Testis (tissue), 3 donors: ENCODE results near the gene KRTAP5-11. TPM values are rescaled to one million over a fixed set of nuclear protein-coding genes. Genes with fewer than 3 reads are reported as not detected.
"Not testable (repeated sequence)": the region's sequence is repeated elsewhere in the genome, so short reads cannot be mapped to it uniquely, and the experiment has no call there.

Experiments used
- DNase-seq: peaks from one replicate; pipeline ENCODE4 v3.0.0-alpha.2; 2019
- H3K27ac ChIP-seq, 2 donors: fragments of 200-600 bp; sonication (generic); one replicate each; pipeline ENCODE4 v1.5.1; 2019
- H3K27me3 ChIP-seq: fragments of 200-600 bp; sonication (generic); one replicate; pipeline ENCODE4 v1.5.1; 2019
- H3K36me3 ChIP-seq: fragments of 200-600 bp; sonication (generic); one replicate; pipeline ENCODE4 v1.5.1; 2017; ENCODE audit warnings: low read depth; ENCODE audit errors: missing control alignments
- H3K4me1 ChIP-seq: fragments of 200-600 bp; sonication (generic); one replicate; pipeline ENCODE4 v1.5.1; 2019
- H3K4me3 ChIP-seq, 2 donors: fragments of 200-600 bp; sonication (generic); one replicate each; pipeline ENCODE4 v1.5.1; 2017 to 2019
- H3K9me3 ChIP-seq: fragments of 200-600 bp; sonication (generic); one replicate; pipeline ENCODE4 v1.5.1; 2017
- WGBS, 2 donors: methylation state at CpG; one replicate each; pipeline ENCODE4 v1.1.5; 2018; 5-methylcytosine and 5-hydroxymethylcytosine counted together
- intact Hi-C: fragments of 100-400 bp; cut with DNase I; formaldehyde crosslinking; loops from one replicate; pipeline ENCODE4 v1.15.1; 2023; ENCODE audit warnings: low total_unique reads
- polyA plus RNA-seq: library from polyadenylated mRNA; stranded (reverse); fragments of 350-450 nt; fragmentation: Illumina TruSeq; extraction: RNeasy Lipid Tissue Mini Kit (QIAGEN cat#74804); gene quantifications from one replicate; pipeline ENCODE4 v1.2.3, GENCODE V29; 2014; ENCODE audit warnings: low read depth, low replicate concordance; ENCODE audit not compliant: insufficient read depth
- total RNA-seq, 2 donors: library from RNA; depleted of rRNA; stranded (reverse); fragments of >200 nt; gene quantifications; one replicate each; pipeline ENCODE4 v1.2.3, GENCODE V29; 2016

Gene KRTAP5-11
- total and polyA plus RNA-seq, 3 donors from 2014 or later: not detected

DNA sequence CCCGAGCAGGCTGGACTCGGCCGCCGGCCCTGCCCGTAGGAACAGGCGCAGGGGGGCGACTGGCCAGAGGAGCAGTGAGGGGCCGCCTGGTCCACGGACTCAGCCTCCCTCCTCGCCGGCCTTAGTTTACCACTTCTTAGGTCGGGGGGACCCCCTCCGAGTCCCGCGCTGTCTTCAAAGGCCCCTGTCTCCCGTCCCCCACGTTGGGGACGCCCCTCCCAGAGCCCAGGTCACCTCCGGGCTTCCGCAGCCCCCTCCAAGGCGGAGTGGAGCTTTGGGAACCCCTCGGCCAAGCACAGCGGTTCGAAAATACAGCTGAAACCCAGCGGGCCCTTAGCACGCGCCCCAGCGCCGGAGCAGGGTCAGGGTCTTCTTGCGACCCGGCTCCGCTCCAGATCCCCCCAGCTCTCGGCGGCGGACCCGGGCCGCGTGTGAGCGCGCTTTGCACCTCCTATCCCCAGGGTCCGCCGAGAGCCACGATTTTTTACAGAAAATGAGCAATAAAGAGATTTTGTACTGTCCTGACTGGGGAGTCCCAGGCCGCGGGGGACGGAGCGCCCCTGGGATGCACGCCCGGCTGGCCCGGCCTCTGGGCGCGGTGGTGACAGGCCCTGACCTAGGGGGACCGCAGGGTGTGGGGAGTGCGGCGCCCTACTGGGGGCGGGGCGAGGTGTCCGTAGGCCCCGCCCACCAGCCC is 25.0 kb upstream of the KRTAP5-11 start:
- 2% methylated on average over 56 of the region's 59 CpGs; no CpG with 5 or more reads in 1 of the 2 donors for WGBS, 2 donors

GRCh38 chr11:71606853-71607519 is 24.3 kb upstream of the KRTAP5-11 start:
- H3K4me1 ChIP-seq, H3K9me3 ChIP-seq, H3K36me3 ChIP-seq, H3K27ac ChIP-seq, DNase-seq, intact Hi-C loops, H3K27me3 ChIP-seq: not testable (repeated sequence)
- WGBS, 2 donors: 11 to 20% methylated on average over 7 to 37 of the region's 48 CpGs
- peak overlapping the region in 1 of 2 donors; percentile 13 for H3K4me3 ChIP-seq

More for the DNA sequence above, 25.0 kb upstream of the KRTAP5-11 start:
- H3K27ac ChIP-seq, H3K4me1 ChIP-seq, intact Hi-C loops, H3K9me3 ChIP-seq, H3K27me3 ChIP-seq, H3K36me3 ChIP-seq, DNase-seq: not testable (repeated sequence)
- H3K4me3 ChIP-seq: peak overlapping the region in 1 of 2 donors; percentile 13

GRCh38 chr11:71604798-71605488 is 22.3 kb upstream of the KRTAP5-11 start:
- 0 to 21% methylated on average over 1 to 14 of the region's 17 CpGs for WGBS, 2 donors
- H3K4me3 ChIP-seq, H3K27ac ChIP-seq, intact Hi-C loops, H3K36me3 ChIP-seq, H3K9me3 ChIP-seq, H3K4me1 ChIP-seq, H3K27me3 ChIP-seq: not testable (repeated sequence)
- peak; percentile 36 for DNase-seq

DNA sequence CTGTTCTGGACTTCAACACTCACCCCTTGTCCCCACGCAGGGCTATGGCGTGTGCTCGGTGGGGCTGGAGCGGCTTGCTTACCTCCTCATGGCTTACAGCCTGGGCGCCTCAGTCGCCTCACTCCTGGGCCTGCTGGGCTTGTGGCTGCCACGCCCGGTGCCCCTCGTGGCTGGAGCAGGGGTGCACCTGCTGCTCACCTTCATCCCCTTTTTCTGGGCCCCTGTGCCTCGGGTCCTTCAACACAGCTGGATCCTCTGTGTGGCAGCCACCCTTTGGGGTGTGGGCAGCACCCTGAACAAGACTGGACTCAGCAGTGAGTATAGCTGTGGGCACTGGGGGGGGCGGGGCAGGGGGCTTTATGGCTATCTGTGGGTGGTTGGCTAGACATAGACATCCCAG is 20.5 kb upstream of the KRTAP5-11 start:
- H3K36me3 ChIP-seq, H3K9me3 ChIP-seq, H3K27ac ChIP-seq, H3K4me3 ChIP-seq, H3K4me1 ChIP-seq, DNase-seq, H3K27me3 ChIP-seq, intact Hi-C loops: not testable (repeated sequence)
- 51 to 54% methylated on average over 4 to 11 of the region's 11 CpGs for WGBS, 2 donors

DNA sequence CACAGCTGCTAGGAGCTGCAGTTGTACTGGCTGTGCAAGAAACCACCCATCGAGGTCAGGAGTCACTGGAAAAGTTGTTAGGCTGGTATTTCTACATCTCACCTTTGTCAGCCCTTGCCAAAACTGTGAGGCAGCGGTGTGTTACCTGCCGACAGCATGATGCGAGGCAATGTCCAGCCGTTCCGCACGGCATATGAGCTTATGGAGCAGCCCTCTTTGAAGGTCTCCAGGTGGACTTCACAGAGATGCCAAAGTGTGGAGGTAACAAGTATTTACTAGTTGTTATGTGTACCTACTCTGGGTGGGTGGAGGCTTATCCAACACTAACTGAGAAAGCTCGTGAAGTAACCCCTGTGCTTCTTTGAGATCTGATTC is 6.9 kb upstream of the KRTAP5-11 start:
- H3K27ac ChIP-seq, H3K36me3 ChIP-seq, DNase-seq, H3K4me3 ChIP-seq, H3K9me3 ChIP-seq, H3K4me1 ChIP-seq, intact Hi-C loops, H3K27me3 ChIP-seq: not testable (repeated sequence)
- 74 to 76% methylated on average over 8 of the region's 8 CpGs for WGBS, 2 donors

DNA sequence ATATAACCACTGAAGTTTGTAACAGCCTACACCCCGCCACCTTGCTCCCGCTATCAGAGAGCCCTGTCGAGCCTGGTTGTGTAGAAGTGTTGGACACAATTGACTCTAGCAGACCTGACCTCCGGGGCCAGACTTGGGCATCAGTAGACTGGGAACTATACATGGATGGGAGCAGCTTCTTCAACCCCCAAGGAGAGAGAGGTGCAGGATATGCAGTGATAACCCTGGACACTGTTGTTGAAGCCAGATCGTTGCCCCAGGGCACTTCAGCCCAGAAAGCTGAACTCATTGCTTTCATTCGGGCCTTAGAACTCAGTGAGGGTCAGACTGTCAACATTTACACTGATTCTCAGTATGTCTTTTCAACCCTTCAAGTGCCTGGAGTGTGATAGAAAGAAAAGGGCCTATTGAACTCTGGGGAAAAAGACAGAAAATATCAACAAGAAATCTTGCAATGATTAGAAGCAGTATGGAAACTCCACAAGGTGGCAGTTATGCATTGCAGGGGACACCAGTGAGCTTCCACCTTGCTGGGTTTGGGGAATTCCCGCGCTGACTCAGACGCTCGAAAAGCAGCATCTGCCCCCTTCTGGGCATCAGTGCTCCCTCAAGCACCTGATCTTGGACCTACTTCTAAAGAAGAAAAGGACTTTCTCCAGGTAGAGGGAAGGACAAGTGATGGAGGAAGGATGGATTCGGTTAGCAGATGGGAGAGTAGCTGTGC is 6.3 kb upstream of the KRTAP5-11 start:
- 65 to 67% methylated on average over 10 to 11 of the region's 11 CpGs for WGBS, 2 donors
- not testable (repeated sequence) for H3K4me3 ChIP-seq, H3K36me3 ChIP-seq

GRCh38 chr11:71588314-71588713 is 5.6 kb upstream of the KRTAP5-11 start:
- H3K4me3 ChIP-seq, DNase-seq, intact Hi-C loops, H3K9me3 ChIP-seq, H3K27me3 ChIP-seq, H3K36me3 ChIP-seq, H3K4me1 ChIP-seq, H3K27ac ChIP-seq: not testable (repeated sequence)
- 66 to 69% methylated on average over 4 of the region's 4 CpGs for WGBS, 2 donors

More for the DNA sequence above, 6.3 kb upstream of the KRTAP5-11 start:
- H3K27ac ChIP-seq, H3K4me1 ChIP-seq, H3K9me3 ChIP-seq, DNase-seq, intact Hi-C loops, H3K27me3 ChIP-seq: not testable (repeated sequence)

DNA sequence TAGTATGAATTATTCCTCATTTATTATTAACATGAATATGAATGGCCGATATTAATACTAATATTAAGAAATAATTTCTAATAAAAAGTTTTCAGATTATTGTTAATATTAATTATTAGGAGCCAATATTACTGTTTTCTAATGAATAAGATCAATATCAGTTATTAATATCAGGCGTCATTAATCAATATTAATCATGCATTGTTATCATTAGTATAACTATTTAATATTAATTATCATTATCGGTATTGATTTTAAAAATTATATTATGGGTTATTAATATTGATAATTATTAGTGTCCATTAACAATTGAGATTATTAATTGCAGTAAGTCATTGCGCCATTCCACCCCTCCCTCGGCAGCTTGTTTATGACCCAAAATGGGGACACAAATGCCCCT is 3.0 kb upstream of the KRTAP5-11 start:
- WGBS, 2 donors: 69 to 82% methylated on average over 5 of the region's 5 CpGs
- DNase-seq, H3K27ac ChIP-seq, H3K36me3 ChIP-seq, H3K27me3 ChIP-seq, H3K4me1 ChIP-seq, intact Hi-C loops, H3K9me3 ChIP-seq, H3K4me3 ChIP-seq: not testable (repeated sequence)

DNA sequence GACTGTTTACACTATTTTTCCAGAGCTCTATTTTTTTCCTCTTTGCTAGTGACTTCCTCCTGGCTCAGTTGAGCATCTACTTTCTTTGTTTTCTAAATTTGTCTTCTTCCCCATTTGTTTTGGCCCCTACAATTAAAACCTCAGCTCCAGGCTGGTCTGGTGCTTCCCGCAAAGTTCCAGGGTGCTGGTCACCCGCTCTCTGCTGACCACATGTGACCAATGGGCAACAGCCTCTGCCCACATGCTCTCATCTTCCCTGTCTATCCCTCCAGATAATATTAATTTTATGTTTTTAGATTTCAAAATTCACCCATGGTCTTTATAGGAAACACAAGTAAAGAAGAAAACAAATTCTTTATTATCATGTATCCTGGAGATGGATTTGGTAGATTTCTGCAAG is 294 bp upstream of the KRTAP5-11 start:
- 89 to 91% methylated on average over 2 of the region's 2 CpGs for WGBS, 2 donors
- H3K4me3 ChIP-seq, intact Hi-C loops: not testable (repeated sequence)

More for the DNA sequence above, 294 bp upstream of the KRTAP5-11 start:
- not testable (repeated sequence) for H3K27ac ChIP-seq, DNase-seq, H3K27me3 ChIP-seq, H3K4me1 ChIP-seq, H3K9me3 ChIP-seq, H3K36me3 ChIP-seq
